K562 (cell line): ENCODE data around the gene RAI1. TPM values are rescaled to one million over a fixed set of nuclear protein-coding genes. Genes with fewer than 3 reads are reported as not detected.

Source experiments
- ATAC-seq: fragments of 200-7000 bp; cut with Tn5 transposase; 3 replicates; pipeline ENCODE4 v1.9.1; 2020; ENCODE audit warnings: moderate library complexity
- BruUV-seq: library from RNA; stranded (reverse); fragments of 400-500 nt; replicated peaks from 2 replicates; lab custom pipeline; 2021; lab: Mats Ljungman, UMichigan
- CTCF ChIA-PET: fragments of 300-600 bp; formaldehyde crosslinking; extraction: SDS; loops from one replicate; lab custom pipeline; 2021; ENCODE audit warnings: low intra/inter-chr PET ratio; lab: Yijun Ruan, JAX
- POLR2A ChIA-PET: fragments of 300-600, 350-650 bp; sonication (Branson Sonifier 250); formaldehyde crosslinking; extraction: SDS; loops from one replicate; lab custom pipeline; 2021; ENCODE audit warnings: antibody characterized with exemption, inconsistent platforms; lab: Yijun Ruan, JAX
- DNase-seq, 4 experiments: peaks; one replicate each; pipeline versions ENCODE4 v3.0.0 to v3.0.0-alpha.2; 2011 to 2018; ENCODE audit warnings: low spot score in 3 of 4, mixed read lengths in 3 of 4; ENCODE audit errors: extremely low read depth in 1 of 4
- FAIRE-seq: peaks from 2 replicates; lab custom pipeline; 2011; peaks lifted over from hg19 to GRCh38; lab: Jason Lieb, UNC
- H2AFZ ChIP-seq: 2 replicates; pipeline ENCODE4 v1.6.0; 2011; ENCODE audit warnings: low read depth, low read length, control low read depth, inconsistent platforms
- H3K27ac ChIP-seq: fragments of 200-600 bp; 3 replicates; pipeline ENCODE4 v1.8.0; 2011; ENCODE audit warnings: low read depth, mild to moderate bottlenecking, control low read depth, inconsistent platforms, low read length, moderate library complexity, mixed read lengths; ENCODE audit errors: extremely low read depth
- H3K27me3 ChIP-seq, 2 experiments: fragments of 300-600 bp in 1 of 2; 2 replicates in 1 of 2; 3 replicates in 1 of 2; pipeline versions ENCODE4 v1.6.0 to v1.8.0; 2011; ENCODE audit warnings: inconsistent platforms in 2 of 2, low read length in 2 of 2, mild to moderate bottlenecking in 1 of 2, mixed read lengths in 1 of 2, moderate library complexity in 1 of 2; ENCODE audit not compliant: control insufficient read depth in 2 of 2, insufficient read depth in 2 of 2
- H3K36me3 ChIP-seq: fragments of 300-600 bp; 3 replicates; pipeline ENCODE4 v1.8.0; 2011; ENCODE audit warnings: mild to moderate bottlenecking, low read length, inconsistent platforms; ENCODE audit not compliant: control insufficient read depth, insufficient read depth
- H3K4me1 ChIP-seq, 2 experiments: fragments of 200-600 bp in 1 of 2; replicated peaks in 1 of 2; 2 replicates in 1 of 2; 3 replicates in 1 of 2; pipeline versions ENCODE4 v1.5.1 to v1.8.0; 2011; ENCODE audit warnings: inconsistent platforms in 2 of 2, low read length in 2 of 2, mild to moderate bottlenecking in 1 of 2, mixed read lengths in 1 of 2, moderate library complexity in 1 of 2; ENCODE audit not compliant: control insufficient read depth in 2 of 2, insufficient read depth in 2 of 2
- H3K4me2 ChIP-seq: 2 replicates; pipeline ENCODE4 v1.6.1; 2011; ENCODE audit warnings: low read length, control low read depth, inconsistent platforms, mixed read lengths; ENCODE audit not compliant: insufficient read depth
- H3K4me3 ChIP-seq: fragments of 200-600 bp; sonication (generic), shearing (Covaris generic); 2 replicates; pipeline ENCODE4 v1.5.1; 2016; ENCODE audit warnings: control low read depth, inconsistent platforms
- H3K79me2 ChIP-seq: fragments of 200-600 bp; 3 replicates; pipeline ENCODE4 v1.8.0; 2011; ENCODE audit warnings: low read length, inconsistent platforms; ENCODE audit not compliant: control insufficient read depth, insufficient read depth
- H3K9ac ChIP-seq, 2 experiments: 2 replicates each; pipeline versions ENCODE4 v1.6.0 to v1.6.1; 2011; ENCODE audit warnings: low read depth in 2 of 2, low read length in 2 of 2, control low read depth in 1 of 2, inconsistent platforms in 1 of 2, mild to moderate bottlenecking in 1 of 2, mixed read lengths in 1 of 2; ENCODE audit not compliant: insufficient read depth in 1 of 2
- H3K9me1 ChIP-seq: one replicate; pipeline ENCODE4 v1.6.0; 2011; ENCODE audit warnings: inconsistent platforms, mild to moderate bottlenecking, low read length, moderate library complexity; ENCODE audit not compliant: control insufficient read depth, insufficient read depth
- H3K9me3 ChIP-seq: replicated peaks from 2 replicates; pipeline ENCODE4 v1.5.1; 2011; ENCODE audit warnings: low read depth, low read length, inconsistent platforms; ENCODE audit not compliant: control insufficient read depth, insufficient read depth
- H4K20me1 ChIP-seq: replicated peaks from 2 replicates; pipeline ENCODE4 v1.6.1; 2011; ENCODE audit warnings: low read length, inconsistent platforms, mixed read lengths; ENCODE audit not compliant: control insufficient read depth, insufficient read depth
- EP400 ChIP-seq: fragments of 450-650 bp; IDR thresholded peaks from 2 replicates; pipeline ENCODE4 v1.6.1; 2017; ENCODE audit warnings: antibody characterized with exemption, mild to moderate bottlenecking, moderate library complexity
- GABPB2 ChIP-seq: fragments of 250-450 bp; sonication (Bioruptor Pico); conservative IDR thresholded peaks from 2 replicates; pipeline ENCODE4 v1.5.1; 2021; ENCODE audit warnings: mild to moderate bottlenecking
- MBD2 ChIP-seq: sonication (generic); IDR thresholded peaks from 2 replicates; pipeline ENCODE4 v1.6.1; 2016; ENCODE audit warnings: low read depth, borderline replicate concordance
- PRDM10 ChIP-seq: fragments of 450-650 bp; IDR thresholded peaks from 2 replicates; pipeline ENCODE4 v1.6.1; 2018; ENCODE audit not compliant: partially characterized antibody
- RBM25 ChIP-seq: fragments of 200-400 bp; formaldehyde crosslinking; IDR thresholded peaks from 2 replicates; pipeline ENCODE4 v1.6.1; 2018; ENCODE audit warnings: low read length, low read depth, moderate library complexity; ENCODE audit not compliant: severe bottlenecking
- SIX5 ChIP-seq, 2 experiments: IDR thresholded peaks; 2 replicates each; pipeline ENCODE4 v1.6.1; 2011; ENCODE audit warnings: low read length in 2 of 2, borderline replicate concordance in 1 of 2, low read depth in 1 of 2, mild to moderate bottlenecking in 1 of 2, moderate library complexity in 1 of 2; ENCODE audit not compliant: insufficient read depth in 1 of 2
- TFAP4 ChIP-seq: sonication (generic); formaldehyde crosslinking; IDR thresholded peaks from 2 replicates; pipeline ENCODE4 v1.8.0; 2022; ENCODE audit warnings: missing genetic modification reagents, mild to moderate bottlenecking, moderate library complexity, borderline replicate concordance
- USF1 ChIP-seq: sonication (generic); formaldehyde crosslinking; IDR thresholded peaks from 2 replicates; pipeline ENCODE4 v1.9.0; 2022; ENCODE audit warnings: mild to moderate bottlenecking, missing genetic modification reagents
- ZNF224 ChIP-seq: sonication (generic); formaldehyde crosslinking; IDR thresholded peaks from 2 replicates; pipeline ENCODE4 v1.8.0; 2022; ENCODE audit warnings: mild to moderate bottlenecking, missing genetic modification reagents
- ZNF586 ChIP-seq: fragments of 450-650 bp; formaldehyde crosslinking; conservative IDR thresholded peaks from 2 replicates; pipeline ENCODE4 v1.4.0; 2020; ENCODE audit warnings: mild to moderate bottlenecking, moderate library complexity
- ZNF609 ChIP-seq: sonication (generic); formaldehyde crosslinking; IDR thresholded peaks from 2 replicates; pipeline ENCODE4 v1.8.1; 2023; ENCODE audit warnings: missing genetic modification reagents, mild to moderate bottlenecking, borderline replicate concordance
- WGBS: fragments of 100-300 bp; shearing (Covaris generic); methylation state at CpG from one replicate; pipeline ENCODE4 v1.1.6; 2016; ENCODE audit warnings: low coverage, mixed read lengths; ENCODE audit not compliant: insufficient coverage; ENCODE audit errors: missing lambda C conversion rate; 5-methylcytosine and 5-hydroxymethylcytosine counted together
- in situ Hi-C: fragments of 300-500 bp; cut with MboI; formaldehyde crosslinking; loops from 4 replicates; pipeline ENCODE4 v1.15.0; 2018; ENCODE audit warnings: inconsistent platforms, mixed read lengths
- intact Hi-C: fragments of 100-400 bp; cut with micrococcal nuclease; formaldehyde crosslinking; loops from 2 replicates; pipeline ENCODE4 v1.14.2; 2022
- polyA plus RNA-seq, 8 experiments: library from polyadenylated mRNA; depleted of rRNA in 4 of 8; stranded (reverse) in 5 of 8; unstranded in 3 of 8; fragments of >200 nt; fragmentation: Nextera tagmentation in 2 of 8; fragmentation: Illumina TruSeq in 1 of 8; extraction: Ambion mirVana in 2 of 8; extraction: Trizol in 1 of 8; gene quantifications; 2 replicates each; pipeline versions ENCODE4 v1.2.1 to v1.2.3, GENCODE V29; 2011 to 2014; ENCODE audit warnings: inconsistent platforms in 1 of 8, missing spikeins in 1 of 8
- total RNA-seq, 7 experiments: library from RNA; depleted of rRNA in 6 of 7; stranded (reverse); fragments of >200 nt in 6 of 7; fragmentation: Illumina TruSeq in 2 of 7; extraction: Trizol in 2 of 7; gene quantifications; 2 replicates each; pipeline versions ENCODE4 v1.2.1 to v1.2.3, GENCODE V29; 2011 to 2021; ENCODE audit warnings: low replicate concordance in 1 of 7

Gene RAI1
- total and polyA plus RNA-seq, 9 of the 15 experiments (the other 6 are each of a cell fraction or from before 2014, with no cell fraction given), result 0.68 to 19.9 (median 5.5) TPM

GRCh38 chr17:17749921-17750320, 68.7 kb downstream of the RAI1 start:
- Histone ChIP-seq H3K4me3 (no peak overlapping the region), H3K27ac (no peak overlapping the region), H3K9ac (no peak overlapping the region), H3K4me2 (0 out of 2 replicates have a peak overlapping the region, but pooled peaks have one; percentile 32), H3K36me3 (peaks cover 4% of the 10 kb centered on the region; the same call in 1 of the 3 replicates), H2AFZ (no peak overlapping the region), H3K4me1 (peaks cover 21 to 36% of the 10 kb centered on the region in 2 experiments; a peak in 4 of 5 replicates), H3K27me3 (no peaks in the 10 kb centered on the region), H3K9me3 (no peaks in the 10 kb centered on the region), H4K20me1 (peaks cover 3% of the 10 kb centered on the region; the same call in 1 of the 2 replicates), H3K79me2 (peaks cover 40% of the 10 kb centered on the region), H3K9me1 (no peaks in the 10 kb centered on the region)
- in situ Hi-C loops (no loop called here), intact Hi-C loops (no loop called here)
- ChIA-PET CTCF (no interaction called here), POLR2A (interaction anchor here (0.6 to 1.3 kb wide), 2 partner anchors 10 to 44 kb away, joined by 3 to 5 read pairs; no protein-coding TSS in a partner anchor)
- FAIRE-seq, result peak; percentile 98
- ATAC-seq, result peak; percentile 61
- 24% methylated on average over 5 of the region's 6 CpGs for WGBS
- BruUV-seq, result no TSS peak
- DNase-seq, result peak; percentile 58 to 69 (median 64)
- TF ChIP-seq PRDM10, result peak; percentile 78
- TF ChIP-seq SIX5 (IDR thresholded peaks at IDR 0.05; ENCODE audit: borderline replicate concordance in 1 of 2, insufficient read depth in 1 of 2, low read depth in 1 of 2, low read length in 2 of 2), result peak; percentile 74 to 80; a peak in 3 of 4 replicates
- peak; percentile 74 for TF ChIP-seq MBD2
- TF ChIP-seq TFAP4 (CRISPR knock-in tag), result peak; percentile 70; the same call in 1 of the 2 replicates
- no peak for TF ChIP-seq ZNF586 (CRISPR knock-in tag)
- TF ChIP-seq GABPB2 (CRISPR knock-in tag), result no peak
- TF ChIP-seq RBM25, result peak; percentile 72
- no peak for TF ChIP-seq EP400
- no peak for TF ChIP-seq ZNF609 (CRISPR knock-in tag)
- TF ChIP-seq USF1, result peak; percentile 97
- no peak for TF ChIP-seq ZNF224 (CRISPR knock-in tag)
